NCI-H187 treated with DMSO at 0.1 percent for 48 hours (cell line): ENCODE measurements around the gene HDAC10.
"Not testable (repeated sequence)": the region's sequence is repeated elsewhere in the genome, so short reads cannot be mapped to it uniquely, and the experiment has no call there.

ENCODE experiments used
- DNase-seq: peaks from one replicate; lab custom pipeline; 2025; lab: John Stamatoyannopoulos, UW

HDAC10 gene

DNA sequence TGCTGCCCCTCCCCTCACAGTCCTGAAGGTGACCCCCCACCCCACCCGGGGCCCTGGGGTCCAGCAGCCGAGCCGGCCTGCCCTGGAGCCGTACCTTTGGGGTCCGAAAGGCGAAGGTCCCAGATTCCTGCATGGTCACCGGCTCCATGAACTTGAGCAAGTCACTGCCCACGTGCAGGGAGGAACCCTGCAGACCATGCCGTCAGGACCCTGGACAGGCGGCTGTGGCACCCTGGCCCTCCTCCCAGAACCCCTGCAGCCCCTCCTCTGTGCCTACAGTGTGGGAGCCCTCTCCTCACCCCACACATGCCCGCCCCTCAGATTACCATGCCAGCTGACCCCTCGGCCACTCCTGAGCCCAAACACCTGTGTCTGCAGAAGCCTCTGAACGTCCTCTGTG lies 33.4 kb upstream of the HDAC10 start:
- no peak for DNase-seq

DNA sequence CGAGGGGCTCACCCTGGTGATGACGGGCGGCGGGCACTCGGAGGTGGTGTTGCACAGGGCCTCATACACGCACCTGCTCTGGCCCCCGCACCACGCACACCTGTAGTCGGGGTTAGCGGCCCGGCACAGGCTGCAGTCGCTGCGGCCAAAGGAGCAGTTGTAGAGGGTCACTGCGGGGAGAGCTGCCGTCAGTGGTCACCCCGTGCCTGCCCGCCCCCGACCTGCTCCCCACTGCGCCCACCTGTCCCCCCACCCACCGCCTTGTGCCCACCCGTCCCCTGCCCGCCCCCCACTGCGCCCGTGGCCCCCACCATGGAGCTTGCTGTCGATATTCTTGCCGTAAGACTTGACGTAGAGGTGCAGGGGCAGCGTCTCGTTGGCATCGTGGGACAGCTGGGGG lies 32.8 kb upstream of the HDAC10 start:
- no peak for DNase-seq

DNA sequence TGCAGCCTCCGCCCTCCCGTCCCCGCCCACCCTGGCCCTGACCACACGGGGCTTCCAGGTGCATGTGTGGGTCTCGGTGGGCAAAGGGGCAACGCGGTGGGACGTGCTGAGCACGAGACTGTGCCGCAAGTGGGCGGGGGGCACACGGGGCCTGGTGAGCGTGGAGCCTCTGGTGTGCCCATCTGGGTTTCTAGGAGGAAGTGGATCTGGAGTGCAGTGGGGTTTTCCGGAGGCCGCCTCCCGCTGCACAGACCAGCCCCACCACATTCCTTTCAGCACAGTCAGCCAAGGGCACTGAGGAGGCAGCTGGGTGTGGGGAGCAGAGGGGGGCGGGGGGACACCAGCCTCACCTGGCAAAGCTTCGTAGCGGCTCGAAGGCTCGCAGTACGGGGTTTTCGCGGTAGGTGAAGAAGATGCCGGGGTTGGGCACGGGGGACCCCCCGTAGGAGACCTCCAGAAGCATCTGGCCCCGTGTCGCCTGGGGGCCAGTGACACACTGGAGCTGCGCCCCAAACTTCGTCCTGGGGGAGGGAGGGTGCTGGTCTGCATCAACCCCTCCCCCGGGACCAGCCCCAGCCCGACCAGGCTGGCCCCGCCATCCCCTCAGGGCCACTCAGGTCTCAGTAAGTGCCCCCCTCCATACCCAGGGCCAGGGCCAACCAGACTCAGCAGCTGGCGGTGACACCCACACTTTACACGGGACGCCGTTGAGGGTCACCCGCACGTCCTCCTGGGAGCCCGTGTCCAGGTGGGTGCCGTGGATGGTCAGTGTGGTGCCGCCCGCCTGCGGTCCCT lies 31.5 kb upstream of the HDAC10 start:
- DNase-seq = no peak

DNA sequence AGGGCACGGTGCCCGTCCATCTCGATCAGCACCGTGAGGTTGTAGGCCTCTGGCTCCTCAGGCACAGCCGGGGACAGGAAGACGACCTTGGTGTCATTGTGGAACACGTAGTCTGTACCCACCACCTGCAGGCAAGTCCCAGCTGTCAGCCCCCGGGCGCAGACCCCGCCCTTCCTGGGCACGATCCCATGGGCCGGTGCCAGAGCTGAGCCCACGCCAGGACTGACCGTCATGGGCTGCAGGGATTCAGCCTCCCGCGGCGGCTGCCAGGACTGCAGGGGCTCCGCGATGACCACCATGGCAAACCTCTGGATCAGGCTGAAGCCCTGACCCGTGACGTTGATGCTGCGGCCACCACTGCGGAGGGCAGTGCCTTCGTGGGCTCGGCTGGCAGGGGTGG lies 30.9 kb upstream of the HDAC10 start:
- no peak for DNase-seq

DNA sequence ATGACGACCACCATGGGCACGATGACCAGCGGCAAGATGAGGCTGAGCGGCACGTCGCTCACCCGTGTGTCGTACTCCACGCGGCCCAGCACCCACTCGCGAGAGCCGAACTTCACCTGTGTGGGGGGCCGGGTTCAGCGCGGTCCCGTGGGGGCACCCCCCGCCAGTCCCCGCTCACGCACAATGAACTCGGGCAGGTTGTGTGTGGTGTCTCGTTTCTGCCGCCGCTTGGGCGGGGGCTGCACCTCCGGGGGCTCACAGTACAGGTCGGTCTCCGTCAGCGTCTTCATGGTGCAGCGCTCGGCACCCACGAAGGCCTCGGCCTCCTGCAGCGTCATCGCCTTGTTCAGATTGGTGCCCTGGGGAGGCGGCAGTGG lies 30.3 kb upstream of the HDAC10 start:
- no peak for DNase-seq

DNA sequence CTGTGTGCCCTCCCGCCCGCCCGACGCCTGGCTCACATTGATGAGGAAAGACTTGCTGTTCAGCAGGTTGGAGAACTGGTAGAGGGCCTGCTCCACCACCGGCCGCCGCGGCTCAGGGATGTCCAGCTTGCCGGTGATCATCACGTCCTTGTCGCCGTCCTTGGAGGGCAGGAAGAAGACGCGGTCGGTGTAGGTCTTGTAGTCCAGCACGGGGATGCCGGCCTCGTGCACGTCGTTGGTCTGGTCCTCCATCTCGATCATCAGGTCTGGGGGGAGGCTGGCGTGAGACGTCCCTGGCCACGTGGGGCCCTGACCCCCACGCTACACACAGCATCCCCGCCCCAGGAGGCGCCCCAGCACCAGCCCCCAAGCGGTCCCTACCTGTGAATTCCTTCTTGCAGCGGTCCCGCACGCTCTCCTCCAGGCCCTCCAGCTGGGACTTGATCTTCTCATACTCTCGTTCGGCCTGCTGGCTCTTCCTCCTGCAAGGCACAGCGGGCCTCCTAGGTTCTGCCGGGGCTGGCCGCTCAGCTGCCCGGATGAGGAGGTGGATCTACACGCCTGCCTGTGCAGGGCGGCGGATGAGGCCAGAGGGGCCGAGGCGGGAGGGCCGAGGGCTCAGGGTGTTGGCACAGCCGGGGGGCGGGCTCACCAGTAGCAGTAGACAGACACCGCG lies 29.8 kb upstream of the HDAC10 start:
- no peak for DNase-seq

DNA sequence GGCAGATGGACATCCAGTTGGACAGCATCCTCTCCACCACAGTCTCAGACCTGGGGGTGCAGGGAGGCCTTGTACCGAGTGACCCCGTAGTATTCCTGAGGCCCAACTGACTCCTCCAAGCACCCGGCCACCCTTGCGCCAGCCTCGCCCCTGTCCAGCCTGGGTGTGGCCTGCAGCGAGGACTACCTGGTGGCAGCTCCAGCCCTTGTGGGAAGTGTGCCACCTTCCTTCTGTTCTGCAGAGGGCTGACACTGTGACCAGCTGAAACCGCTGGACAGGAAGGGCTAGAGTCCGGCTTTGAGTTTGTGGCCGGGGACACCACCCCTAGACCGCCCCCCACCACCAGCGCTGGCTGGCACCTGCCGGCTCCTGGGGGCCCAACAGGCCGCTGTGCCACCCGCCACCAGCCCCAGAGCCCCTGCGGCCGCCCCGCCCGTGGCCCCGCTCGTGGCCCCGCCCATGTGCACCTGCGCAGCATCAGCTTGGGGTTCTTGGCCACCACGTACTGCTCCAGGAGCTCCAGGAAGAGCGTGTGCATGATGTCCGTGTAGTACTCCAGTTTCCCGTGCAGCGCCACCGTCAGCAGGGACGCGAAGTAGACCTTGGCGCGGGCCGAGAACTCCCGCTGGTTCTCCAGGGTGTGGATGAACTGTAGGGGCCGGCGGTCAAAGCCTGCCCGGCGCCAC lies 29.1 kb upstream of the HDAC10 start:
- no peak for DNase-seq

DNA sequence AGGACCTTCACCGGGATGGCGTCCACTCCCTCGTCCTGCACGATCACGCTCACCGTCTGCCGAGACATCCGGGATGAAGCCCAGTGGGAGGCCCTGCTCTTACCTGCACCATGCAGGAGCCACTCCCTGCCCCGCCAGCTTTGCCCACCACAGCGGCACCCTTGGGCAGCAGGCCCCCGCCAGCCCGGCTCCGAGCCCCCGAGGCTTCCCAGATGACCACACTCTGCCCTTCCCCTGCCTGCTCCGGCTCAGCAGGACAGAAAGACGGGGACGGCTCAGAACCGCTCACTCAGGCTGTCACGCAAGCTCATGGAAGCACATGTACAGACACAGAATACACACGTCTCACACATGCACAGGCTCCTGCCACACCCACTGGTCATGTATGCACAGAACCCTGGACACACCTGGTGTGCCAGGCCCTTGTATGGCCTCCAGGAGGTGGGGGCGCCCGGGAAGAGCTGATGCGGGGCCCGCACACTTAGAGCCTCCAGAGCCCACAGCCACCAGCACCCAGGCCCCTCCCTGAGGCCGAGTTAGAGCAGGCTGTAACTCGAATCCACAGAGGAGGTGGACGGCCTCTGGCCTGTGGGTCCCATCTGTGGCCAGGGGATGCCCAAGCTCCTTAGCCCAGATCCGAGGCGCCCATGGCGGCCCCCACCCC lies 28.0 kb upstream of the HDAC10 start:
- DNase-seq = no peak

DNA sequence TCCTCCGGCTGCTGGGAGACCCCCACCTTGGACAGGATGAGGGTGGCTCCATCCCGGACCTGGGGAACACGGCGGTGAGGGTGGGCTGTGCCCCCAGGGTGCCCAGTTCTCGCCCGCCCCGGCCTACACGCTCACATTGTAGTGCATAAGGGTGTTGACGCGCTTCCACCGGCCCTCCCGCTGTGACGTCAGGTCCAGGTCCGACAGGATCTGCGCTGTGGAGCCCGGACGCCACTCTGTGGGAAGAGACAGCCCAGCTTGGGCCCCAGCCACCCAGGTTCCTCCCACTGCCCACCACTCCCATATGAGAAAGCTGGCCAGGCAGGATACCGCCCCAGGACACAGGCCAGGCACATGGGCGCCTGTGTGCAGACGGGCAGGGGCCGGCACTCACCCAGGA lies 27.4 kb upstream of the HDAC10 start:
- no peak for DNase-seq

DNA sequence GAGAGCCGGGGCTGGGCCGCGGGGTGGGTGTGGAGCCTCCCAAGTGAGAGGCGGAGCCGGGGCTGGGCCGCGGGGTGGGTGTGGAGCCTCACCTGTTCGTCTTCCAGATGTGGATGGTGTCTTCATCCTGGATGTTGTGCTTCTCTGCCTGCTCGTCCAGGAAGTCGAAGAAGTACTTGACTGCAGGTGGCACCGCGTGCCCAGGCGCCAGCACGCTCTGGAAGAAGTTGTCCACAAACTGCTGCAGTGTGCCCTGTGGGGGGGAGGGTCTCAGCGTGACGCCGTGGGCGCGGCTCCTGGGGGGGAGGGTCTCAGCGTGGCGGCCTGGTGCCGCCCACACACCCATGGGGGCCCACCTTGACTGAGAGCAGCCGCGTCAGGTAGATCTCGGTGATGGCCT lies 26.7 kb upstream of the HDAC10 start:
- DNase-seq = no peak

DNA sequence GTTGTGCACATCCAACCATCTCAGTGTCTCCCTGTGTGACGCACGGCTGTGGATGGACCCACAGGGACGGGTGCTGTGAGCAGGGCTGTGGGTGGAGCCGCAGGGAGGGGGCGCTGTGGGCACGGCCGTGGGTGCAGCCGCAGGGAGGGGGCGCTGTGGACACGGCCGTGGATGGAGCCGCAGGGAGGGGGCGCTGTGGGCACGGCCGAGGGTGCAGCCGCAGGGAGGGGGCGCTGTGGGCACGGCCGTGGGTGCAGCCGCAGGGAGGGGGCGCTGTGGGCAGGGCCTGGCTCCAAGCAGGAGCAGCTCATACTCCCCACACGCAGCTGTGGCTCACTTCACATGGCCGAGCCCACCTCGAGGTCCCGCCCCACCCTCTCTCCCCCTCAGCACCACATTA lies 25.1 kb upstream of the HDAC10 start:
- DNase-seq = no peak

DNA sequence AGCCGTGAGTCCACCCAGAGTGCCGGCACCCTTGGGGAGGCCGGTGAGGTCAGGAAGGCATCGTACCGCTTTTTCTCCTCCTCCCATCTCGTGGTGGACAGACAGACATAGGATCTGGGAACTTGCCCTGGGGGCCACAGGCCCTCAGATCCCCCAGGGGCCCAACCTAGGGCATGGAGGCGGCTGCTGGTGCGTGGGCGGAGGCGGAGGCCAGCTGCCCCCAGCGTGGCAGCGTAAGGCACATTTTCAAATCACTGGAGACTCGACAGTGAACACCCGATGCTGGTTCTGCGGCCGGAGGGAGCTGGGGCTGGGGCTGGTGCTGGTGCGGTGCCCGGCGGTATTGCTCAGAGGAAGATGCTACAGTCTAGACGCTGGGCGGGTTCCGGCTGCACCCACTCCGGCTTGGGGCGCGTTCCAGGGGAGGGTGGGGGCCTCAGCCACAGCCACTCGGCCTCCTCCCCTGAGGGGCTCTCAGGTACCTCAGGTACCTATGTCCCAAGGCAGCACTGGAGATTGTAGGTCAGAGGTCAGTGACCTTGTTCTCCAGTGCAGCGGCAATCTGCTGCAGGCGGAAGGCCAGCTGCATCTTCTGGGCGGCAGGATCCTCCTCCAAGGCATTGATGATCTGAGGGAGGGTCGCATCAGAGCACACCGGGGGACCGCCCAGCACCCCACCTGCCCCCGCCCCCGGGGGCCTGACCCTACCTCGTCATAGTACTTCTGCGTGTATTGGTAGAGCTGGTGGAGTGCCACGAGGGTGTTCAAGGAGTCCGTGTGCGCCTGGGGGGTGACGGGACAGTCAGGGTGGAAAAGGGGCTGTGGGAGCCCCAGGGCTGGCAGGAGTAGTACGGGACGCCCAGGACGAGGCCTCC lies 24.4 kb upstream of the HDAC10 start:
- DNase-seq = no peak

DNA sequence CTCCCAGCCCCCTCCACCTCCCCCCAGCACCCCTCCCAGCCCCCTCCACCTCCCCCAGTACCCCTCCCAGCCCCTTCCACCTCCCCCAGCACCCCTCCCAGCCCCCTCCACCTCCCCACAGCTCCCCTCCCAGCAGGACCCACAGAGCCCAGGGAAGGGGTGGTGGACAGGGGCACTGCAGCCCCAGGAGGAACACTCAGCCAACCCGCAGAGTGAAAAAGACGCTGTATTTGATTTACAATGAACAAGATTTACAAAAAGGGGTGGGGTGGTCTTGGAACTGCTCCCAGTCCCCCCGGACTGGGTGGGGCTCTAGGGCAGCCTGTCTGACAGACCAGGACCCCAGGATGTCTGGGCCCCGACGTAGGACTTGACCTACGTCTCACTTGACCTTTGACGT lies 23.7 kb upstream of the HDAC10 start:
- no peak for DNase-seq

DNA sequence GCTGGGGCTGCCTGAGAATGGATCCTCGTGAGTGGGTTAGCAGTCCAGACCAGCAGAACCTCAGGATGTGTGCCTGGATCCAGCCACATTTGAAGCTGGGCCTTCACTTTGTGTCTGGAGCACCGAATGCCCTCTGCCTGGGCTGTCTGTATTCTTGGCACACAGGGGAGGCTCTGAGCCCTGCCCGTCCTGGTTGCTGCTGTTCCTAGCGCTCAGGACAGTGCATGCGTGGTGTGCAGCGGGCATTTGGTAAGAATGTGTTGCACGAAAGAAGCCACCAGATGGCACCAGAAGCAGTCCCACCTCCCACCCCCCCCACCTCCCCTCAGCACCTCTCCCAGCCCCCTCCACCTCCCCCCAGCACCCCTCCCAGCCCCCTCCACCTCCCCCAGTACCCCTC lies 23.2 kb upstream of the HDAC10 start:
- no peak for DNase-seq

DNA sequence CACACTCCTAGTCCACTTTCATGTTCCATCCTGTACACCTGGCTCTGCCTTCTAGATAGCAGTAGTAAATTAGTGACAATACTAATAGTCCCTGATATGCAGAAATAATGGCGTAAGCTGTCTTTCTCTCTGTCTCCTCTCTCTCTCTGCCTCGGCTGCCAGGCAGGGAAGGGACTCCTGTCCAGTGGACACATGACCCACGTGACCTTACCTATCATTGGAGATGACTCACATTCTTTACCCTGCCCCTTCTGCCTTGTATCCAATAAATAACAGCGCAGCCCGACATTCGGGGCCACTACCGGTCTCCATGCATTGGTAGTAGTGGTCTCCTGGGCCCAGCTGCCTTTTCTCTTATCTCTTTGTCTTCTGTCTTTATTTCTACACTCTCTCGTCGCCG lies 22.7 kb upstream of the HDAC10 start:
- not testable (repeated sequence) for DNase-seq

DNA sequence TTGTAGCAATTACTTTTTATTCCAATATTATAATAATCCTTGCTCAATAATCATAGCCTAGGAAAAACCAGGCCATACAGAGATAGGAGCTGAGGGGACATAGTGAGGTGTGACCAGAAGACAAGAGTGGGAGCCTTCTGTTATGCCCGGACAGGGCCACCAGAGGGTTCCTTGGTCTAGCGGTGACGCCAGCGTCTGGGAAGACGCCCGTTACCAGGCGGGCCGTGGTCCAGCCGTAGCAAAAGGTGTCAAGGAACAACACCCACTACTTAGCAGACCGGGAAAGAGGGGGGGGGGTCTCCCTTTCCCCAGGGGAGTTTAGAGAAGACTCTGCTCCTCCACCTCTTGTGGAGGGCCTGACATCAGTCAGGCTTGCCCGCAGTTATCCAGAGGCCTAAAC lies 22.3 kb upstream of the HDAC10 start:
- not testable (repeated sequence) for DNase-seq

DNA sequence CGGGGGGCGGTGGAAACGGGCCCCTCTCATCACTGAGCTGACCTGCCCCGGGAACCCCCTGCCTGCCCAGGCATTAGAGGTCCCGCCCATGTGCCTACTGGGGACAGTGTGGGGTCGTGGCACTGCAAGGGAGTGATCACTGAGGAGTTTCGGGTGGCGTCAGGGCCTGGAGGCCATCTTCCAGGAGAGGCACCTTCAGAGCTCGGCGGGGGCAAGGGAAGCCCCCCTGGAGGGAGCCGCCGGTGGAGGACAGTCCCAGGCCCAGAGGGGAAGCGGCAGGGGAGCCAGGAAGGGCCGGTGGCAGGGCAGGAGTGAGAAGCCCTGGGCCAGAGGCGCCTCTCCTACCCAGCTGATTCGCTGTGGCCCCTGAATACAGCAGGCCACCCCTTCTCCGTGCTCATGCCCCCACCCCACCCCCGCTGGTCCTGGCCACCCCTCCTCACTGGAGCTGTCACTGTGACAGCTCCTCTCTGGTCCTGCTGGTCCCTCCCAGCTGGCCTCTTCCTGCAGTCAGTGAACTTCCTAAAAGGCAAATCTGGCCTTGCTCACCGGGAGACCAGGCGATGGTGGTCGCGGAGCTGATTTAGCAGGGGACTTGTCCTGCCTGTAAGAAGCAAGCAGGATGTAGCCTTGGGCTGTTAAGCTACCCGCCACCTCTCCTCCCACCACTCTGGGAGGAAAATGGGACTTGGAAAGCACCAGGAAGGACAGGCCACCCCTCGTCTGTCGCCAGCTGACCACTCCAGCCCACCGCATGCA lies 21.2 kb upstream of the HDAC10 start:
- DNase-seq = no peak

DNA sequence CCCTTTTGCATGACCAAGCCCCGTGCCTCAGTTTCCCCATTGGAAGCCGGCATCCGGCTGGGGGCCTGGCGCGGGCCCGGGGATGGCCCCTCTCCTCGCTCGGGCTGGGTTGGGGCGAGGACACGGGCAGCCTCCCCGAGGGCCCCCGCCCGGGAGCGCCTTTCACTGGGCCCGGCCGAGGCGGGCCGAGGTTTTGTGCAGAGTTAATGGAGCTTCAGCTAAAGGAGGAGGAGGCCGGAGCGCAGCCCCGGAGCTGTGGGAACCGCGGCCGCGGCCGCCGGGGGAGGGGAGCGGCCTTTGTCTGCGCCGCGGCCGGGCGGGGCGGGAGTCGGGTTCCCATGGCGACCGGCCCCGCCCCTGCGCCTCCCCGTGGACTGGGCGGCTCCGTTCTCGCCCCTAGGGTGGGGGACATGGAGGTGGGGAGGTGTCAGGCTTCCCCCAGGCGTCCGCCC lies 20.5 kb upstream of the HDAC10 start:
- no peak for DNase-seq

DNA sequence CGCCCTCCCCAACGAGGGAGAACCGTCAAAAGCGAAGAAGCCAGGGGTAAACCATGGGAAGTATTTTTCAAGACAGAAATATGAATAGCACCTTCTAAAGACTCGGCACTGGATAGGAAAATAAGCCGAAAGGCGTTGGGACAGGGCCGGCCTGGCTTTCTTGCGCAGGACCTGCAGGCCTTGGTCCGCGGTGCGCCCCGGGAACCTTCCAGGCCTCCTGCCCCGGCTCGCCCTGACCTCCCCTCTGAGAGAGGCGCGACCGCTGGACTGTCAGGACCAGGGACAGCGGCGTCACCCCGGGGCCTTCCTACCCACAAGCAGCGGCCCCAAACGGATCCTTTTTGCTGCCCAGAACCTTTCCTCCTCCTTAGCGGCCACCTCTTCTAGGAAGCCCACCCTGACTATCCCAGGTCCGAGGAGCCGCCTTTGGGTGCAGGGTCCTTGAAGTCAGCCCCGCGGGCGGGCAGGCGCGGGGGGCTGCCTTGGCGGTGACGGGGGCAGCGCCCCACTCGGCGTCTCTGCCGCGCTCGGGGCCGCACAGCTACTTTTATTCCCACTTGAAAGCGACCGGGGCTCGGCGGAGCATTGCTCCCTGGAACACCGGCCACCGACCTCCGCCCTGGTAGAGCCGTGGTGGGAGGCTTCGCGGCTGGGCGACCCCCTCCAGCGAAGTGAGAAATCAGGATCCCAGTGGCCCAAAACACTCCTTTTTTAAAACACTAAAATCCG lies 19.8 kb upstream of the HDAC10 start:
- DNase-seq = no peak

DNA sequence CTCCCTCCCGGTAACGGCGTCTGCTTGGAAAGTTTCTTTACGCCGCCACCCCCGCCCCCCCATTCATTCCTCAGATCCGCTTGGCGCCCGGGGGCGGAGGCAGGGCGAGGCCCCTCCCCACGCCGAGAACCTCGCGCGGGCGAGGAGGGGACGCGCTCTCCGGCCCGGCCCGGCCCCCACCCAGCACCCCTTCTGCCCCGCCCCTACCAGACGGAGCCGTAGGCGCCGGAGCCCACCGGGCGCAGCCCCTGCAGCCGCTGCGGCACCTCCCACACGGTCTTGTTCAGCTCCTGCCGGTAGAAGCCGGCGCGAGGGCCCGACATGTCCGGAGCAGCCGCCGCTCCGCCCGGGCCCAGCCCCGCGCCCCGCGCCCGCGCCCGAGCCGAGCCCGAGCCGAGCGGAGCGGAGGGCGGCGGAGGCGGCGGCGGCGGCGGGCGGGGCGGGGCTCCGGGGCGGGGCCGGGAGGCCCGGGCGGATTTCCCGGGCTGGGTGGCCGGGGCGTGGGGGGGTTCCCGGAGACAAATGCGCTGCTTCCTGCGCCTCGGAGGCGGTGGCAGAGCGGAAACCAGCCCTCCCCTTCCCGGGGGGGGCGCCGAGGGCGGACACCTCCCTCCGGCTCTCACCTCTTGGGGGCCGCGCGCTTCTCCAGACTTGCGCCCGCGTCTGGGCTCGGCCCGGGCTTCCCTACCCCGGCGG lies 19.1 kb upstream of the HDAC10 start, which contains the start of gene MAPK11:
MAPK11 (minus strand) TSS at position 411 of the 696 bp plus-strand sequence; CDS start at position 323, 88 bp downstream.
- DNase-seq = no peak
